ENCODE measurements around the gene SDK1. TPM values are rescaled to one million over a fixed set of nuclear protein-coding genes. Genes with fewer than 3 reads are reported as not detected.

SDK1 gene
- total and polyA plus RNA-seq, 2 of the 8 experiments (the other 6 are each of a cell fraction or from before 2014, with no cell fraction given), result 3.3 to 7.2 TPM

GRCh38 chr7:4006687-4007086 is 705.6 kb downstream of the SDK1 start:
- H4K20me1 ChIP-seq (replicated peaks in 1 of 2; ENCODE audit: control insufficient read depth in 1 of 2, insufficient read depth in 2 of 2, low read length in 2 of 2), result no peaks in the 10 kb centered on the region
- H3K14ac ChIP-seq (ENCODE audit: insufficient read length), result no peak overlapping the region
- no peak overlapping the region for H4K5ac ChIP-seq (ENCODE audit: insufficient read length, low read depth, low read length)
- peak overlapping the region; percentile 83 for H3K18ac ChIP-seq (ENCODE audit: extremely low read depth, low read length)
- H2AK5ac ChIP-seq (ENCODE audit: low read depth, low read length), result peak overlapping the region; percentile 75; the same call in 1 of the 2 replicates
- no peaks in the 10 kb centered on the region for H3K79me2 ChIP-seq (ENCODE audit: control insufficient read depth in 1 of 2, insufficient read depth in 2 of 2, low read length in 2 of 2)
- H3K4ac ChIP-seq (replicated peaks; ENCODE audit: insufficient read length, low read depth, low read length), result no peak overlapping the region
- H3K4me3 ChIP-seq (ENCODE audit: extremely low read depth in 1 of 4, insufficient read depth in 2 of 4, low read depth in 3 of 4, low read length in 4 of 4), result no peak overlapping the region
- no peak overlapping the region for H2BK15ac ChIP-seq (ENCODE audit: low read length)
- CTCF ChIA-PET (ENCODE audit: partially characterized antibody), result interaction anchor here (0.7 to 1.7 kb wide), 4 partner anchors 8 to 90 kb away, joined by 3 to 6 read pairs (median 4); no protein-coding TSS in a partner anchor
- peaks cover 1 to 15% (median 9%) of the 10 kb centered on the region in 4 experiments for H3K4me1 ChIP-seq (replicated peaks in 1 of 4; ENCODE audit: control insufficient read depth in 3 of 4, insufficient read depth in 4 of 4, low read length in 3 of 4)
- FAIRE-seq, result no peak
- no peak for DNase-seq (ENCODE audit: low read depth in 1 of 2, low spot score in 2 of 2)
- no peak overlapping the region for H3K56ac ChIP-seq (replicated peaks; ENCODE audit: insufficient read length, low read depth, low read length)
- no peak overlapping the region for H3K27ac ChIP-seq (ENCODE audit: low read depth, low read length)
- no peaks in the 10 kb centered on the region for H3K36me3 ChIP-seq (ENCODE audit: control insufficient read depth in 2 of 4, insufficient read depth in 4 of 4, low read length in 3 of 4)
- no peaks in the 10 kb centered on the region for H3K23me2 ChIP-seq (ENCODE audit: low read depth, low read length)
- no peak overlapping the region for H3K23ac ChIP-seq (ENCODE audit: insufficient read length)
- no peaks in the 10 kb centered on the region for H3K9me3 ChIP-seq (ENCODE audit: insufficient read depth in 2 of 2, low read depth in 1 of 2, low read length in 1 of 2)
- POLR2A ChIA-PET (ENCODE audit: partially characterized antibody), result interaction anchor here (1.2 kb wide), 1 partner anchor 15 kb away, joined by 4 read pairs; no protein-coding TSS in a partner anchor
- peak overlapping the region; percentile 77; the same call in 1 of the 2 replicates for H2BK12ac ChIP-seq (ENCODE audit: low read depth, low read length)
- no peak overlapping the region for H4K8ac ChIP-seq (ENCODE audit: extremely low read depth, insufficient read depth, low read length)
- no peak overlapping the region for H4K91ac ChIP-seq (replicated peaks; ENCODE audit: insufficient read length, low read length)
- no peaks in the 10 kb centered on the region for H3K27me3 ChIP-seq (replicated peaks in 1 of 4; ENCODE audit: control insufficient read depth in 3 of 4, extremely low read depth in 1 of 4, insufficient read depth in 3 of 4, low read length in 3 of 4)
- no peaks in the 10 kb centered on the region for H3K79me1 ChIP-seq (ENCODE audit: low read depth, low read length)
- H3K9ac ChIP-seq (replicated peaks in 1 of 4; ENCODE audit: extremely low read depth in 1 of 4, low read depth in 3 of 4, low read length in 3 of 4), result no peak overlapping the region
- no peak overlapping the region for H3K4me2 ChIP-seq (ENCODE audit: insufficient read depth in 1 of 2, low read depth in 2 of 2, low read length in 2 of 2)
- H2BK120ac ChIP-seq (replicated peaks; ENCODE audit: low read depth, low read length), result no peak overlapping the region
- WGBS, 2 experiments (ENCODE audit: extremely low coverage in 1 of 2, insufficient coverage in 1 of 2, insufficient read length in 1 of 2, insufficient replicate concordance in 2 of 2, low coverage in 1 of 2, low lambda C conversion rate in 2 of 2, missing lambda C conversion rate in 1 of 2), result 81% methylated on average over 11 of the region's 11 CpGs; no CpG with 5 or more reads in 1 of the 2 experiments
- H2AFZ ChIP-seq (ENCODE audit: low read length), result no peak overlapping the region
- no peak overlapping the region for H2BK20ac ChIP-seq (ENCODE audit: low read length)
- H2BK5ac ChIP-seq (ENCODE audit: low read depth, low read length), result no peak overlapping the region
- no peak for TF ChIP-seq BACH1 (IDR thresholded peaks at IDR 0.05; ENCODE audit: low read length)
